NCI-H128 (cell line): ENCODE results near the gene FAXDC2.
"Not testable (repeated sequence)": the region's sequence is repeated elsewhere in the genome, so short reads cannot be mapped to it uniquely, and the experiment has no call there.

Source experiments
- DNase-seq: peaks from one replicate; lab custom pipeline; 2025; ENCODE audit not compliant: unreplicated experiment; lab: John Stamatoyannopoulos, UW

The FAXDC2 gene

GRCh38 chr5:154832804-154833203, 17.6 kb downstream of the FAXDC2 start:
- not testable (repeated sequence) for DNase-seq

GRCh38 chr5:154831451-154831850, 19.0 kb downstream of the FAXDC2 start:
- no peak for DNase-seq

DNA sequence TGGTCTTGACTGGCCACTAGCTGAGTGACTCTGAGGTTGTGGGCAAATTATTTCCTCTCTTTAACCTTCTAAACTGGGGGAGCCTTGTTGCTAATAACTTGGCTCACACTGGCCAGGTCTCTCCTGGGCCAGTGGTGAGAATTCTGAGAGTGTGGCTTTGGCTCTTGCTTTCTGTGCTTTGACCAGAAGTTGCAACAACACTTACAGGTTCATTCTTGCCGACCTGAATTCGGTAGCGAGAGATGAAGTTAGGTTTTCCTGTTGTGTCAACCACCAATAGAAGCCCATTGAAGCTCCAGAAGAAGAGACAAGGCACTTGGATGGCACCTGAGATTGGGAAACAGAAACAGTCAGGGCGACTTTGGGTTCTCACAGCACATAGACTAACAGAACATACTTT, 19.8 kb downstream of the FAXDC2 start:
- no peak for DNase-seq

DNA sequence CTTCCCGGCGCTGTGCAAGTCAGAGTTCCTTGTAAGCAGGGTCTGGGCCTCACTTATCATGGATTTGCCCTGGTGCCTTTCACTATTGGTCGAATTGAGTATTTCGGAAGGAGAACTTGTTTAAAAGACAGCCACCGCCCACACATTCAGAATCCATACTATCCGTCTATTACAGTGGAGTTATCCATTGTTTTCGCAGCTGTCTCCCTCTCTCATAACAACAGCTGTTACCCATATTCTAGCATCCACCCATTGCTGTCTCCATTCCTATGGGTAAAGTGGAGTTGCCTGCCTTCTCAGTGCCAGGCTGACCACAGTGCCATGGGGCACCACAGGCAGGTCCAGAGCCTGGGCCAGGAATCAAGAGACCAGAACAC, 20.2 kb downstream of the FAXDC2 start:
- DNase-seq: no peak

- no peak for DNase-seq
Measured at GRCh38 chr5:154829589-154830218, 20.7 kb downstream of the FAXDC2 start.

DNA sequence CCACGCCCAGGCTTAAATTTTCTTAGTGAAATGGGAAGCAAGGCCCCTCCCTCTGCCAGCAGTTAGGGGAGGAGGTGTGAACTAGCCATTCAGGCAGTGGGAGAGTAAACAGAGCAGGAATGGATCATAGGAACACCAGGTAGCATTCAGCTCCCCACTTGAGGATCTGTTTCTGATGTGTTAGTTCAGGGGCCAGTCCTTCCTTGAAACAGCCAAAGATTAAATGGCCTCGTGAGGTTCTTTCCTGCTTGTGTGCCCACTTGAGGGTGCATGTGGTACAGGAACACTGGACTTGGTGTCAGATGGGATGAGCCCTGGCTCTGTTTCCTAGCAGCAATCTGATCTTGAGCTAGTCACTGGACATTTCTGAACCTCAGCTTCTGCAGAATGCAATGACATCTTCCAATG, 21.2 kb downstream of the FAXDC2 start:
- DNase-seq: no peak

DNA sequence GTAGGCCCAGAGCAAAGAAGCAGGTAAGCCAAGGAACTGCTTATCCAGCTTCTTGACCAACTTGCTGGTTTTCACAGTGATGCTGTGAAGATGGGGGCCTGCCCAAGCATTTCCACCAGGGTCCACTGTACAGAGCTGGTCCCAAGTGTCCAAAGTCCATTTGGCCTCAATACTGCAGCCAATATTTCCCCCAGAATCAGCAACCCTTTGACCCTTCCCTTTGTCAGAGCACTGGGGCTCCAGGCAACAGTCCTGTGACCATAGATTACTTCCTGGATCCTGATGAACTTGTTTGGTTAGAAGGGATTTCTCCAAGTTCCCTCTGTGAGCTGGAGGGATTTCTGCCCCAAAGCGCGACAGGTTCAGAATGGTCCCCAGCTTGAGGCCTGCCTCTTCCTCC, 26.3 kb downstream of the FAXDC2 start:
- DNase-seq: no peak

- DNase-seq: no peak
Measured at GRCh38 chr5:154823605-154824004, 26.8 kb downstream of the FAXDC2 start.

DNA sequence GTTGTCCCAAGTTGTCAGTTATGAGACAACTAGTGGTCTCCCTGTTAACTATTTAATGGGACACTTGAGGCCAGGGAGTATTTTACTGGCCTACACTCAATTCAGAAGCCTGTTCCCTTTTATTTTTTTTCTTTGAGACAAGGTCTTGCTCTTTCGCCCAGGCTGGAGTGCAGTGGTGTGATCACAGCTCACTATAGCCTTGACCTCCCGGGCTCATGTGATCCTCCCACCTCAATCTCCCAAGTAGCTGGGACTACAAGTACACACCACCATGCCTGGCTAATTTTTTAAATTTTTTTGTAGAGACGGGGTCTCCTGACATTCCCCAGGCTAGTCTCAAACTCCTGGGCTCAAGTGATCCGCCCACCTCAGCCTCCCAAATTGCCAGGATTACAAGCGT, 27.5 kb downstream of the FAXDC2 start:
- not testable (repeated sequence) for DNase-seq

- DNase-seq: no peak
Measured at GRCh38 chr5:154820383-154820782, 30.0 kb downstream of the FAXDC2 start.

- DNase-seq: no peak
Measured at GRCh38 chr5:154819546-154819945, 30.9 kb downstream of the FAXDC2 start.

- DNase-seq: no peak
Measured at GRCh38 chr5:154818471-154819116, 31.8 kb downstream of the FAXDC2 start.

GRCh38 chr5:154817815-154818214, 32.6 kb downstream of the FAXDC2 start:
- DNase-seq: no peak

- DNase-seq: no peak
Measured at GRCh38 chr5:154816891-154817492, 33.4 kb downstream of the FAXDC2 start.

DNA sequence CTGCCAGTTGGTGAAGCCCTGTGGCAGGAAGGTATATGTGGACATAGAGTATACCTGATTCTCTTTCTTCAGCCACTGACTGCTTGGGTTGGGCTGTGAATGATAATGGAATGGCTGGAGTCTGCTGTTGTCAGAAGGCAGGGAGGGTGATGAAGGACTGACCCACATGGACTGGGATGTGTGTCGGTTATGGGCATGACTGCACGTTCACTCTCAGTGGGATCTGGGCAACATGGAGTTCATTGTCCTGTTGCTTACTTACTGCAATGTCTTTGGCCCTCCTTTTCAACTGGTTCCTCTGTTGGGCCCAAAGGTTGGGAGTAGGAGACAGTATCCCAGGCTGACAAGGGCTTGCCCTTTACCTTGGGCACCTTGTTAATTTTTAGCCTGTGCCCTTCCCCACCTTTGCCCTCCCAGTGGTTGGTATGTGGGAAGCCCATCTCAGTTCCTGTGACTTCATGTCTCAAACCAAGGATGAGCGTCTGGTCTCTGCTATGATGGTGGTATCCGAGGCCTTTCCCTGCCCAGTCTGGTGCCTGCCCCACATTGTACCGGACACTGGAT, 34.6 kb downstream of the FAXDC2 start:
- no peak for DNase-seq

GRCh38 chr5:154815025-154815424, 35.4 kb downstream of the FAXDC2 start:
- DNase-seq: no peak

DNA sequence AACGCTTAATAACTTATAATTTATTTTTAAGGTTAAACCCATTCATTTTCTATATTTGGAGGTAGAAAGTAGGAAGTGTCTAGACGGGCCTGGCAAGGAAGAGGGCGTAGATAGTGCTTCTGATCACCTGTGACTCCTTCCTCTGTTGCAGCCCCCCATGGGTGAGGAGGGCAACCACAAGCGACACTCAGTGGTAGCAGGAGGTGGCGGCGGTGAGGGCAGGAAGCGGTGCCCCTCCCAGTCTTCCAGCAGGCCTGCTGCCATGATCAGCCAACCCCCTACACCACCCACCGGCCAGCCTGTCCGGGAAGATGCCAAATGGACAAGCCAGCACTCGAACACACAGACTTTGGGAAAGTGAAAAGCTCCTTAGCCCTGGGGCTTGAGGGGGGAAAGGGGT, 36.7 kb downstream of the FAXDC2 start:
- no peak for DNase-seq

GRCh38 chr5:154813158-154813557, 37.2 kb downstream of the FAXDC2 start:
- no peak for DNase-seq

- no peak for DNase-seq
Measured at GRCh38 chr5:154811653-154812465, 38.5 kb downstream of the FAXDC2 start.

GRCh38 chr5:154811239-154811638, 39.2 kb downstream of the FAXDC2 start:
- DNase-seq: no peak

DNA sequence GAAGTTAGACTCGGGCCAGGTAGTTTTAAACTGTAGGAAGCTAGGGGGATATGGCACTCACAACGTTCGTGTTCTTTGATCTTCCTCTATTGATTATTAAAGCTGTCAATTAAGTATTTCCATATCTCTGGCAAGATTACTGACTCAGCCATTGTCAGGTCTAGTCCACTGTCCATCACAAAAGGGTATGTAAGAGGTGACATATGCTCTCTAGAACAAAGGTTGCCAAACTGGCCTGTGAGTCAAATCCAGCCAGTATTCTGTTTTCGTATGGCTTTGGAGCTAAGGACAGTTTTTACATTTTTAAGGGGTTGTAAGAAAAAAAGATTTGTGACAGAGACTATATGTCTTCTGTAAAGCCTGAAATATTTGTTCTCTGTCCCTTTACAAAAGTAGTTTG, 44.2 kb downstream of the FAXDC2 start:
- DNase-seq: no peak
